Measurements from ENCODE around the gene NHP2.

The NHP2 gene

DNA sequence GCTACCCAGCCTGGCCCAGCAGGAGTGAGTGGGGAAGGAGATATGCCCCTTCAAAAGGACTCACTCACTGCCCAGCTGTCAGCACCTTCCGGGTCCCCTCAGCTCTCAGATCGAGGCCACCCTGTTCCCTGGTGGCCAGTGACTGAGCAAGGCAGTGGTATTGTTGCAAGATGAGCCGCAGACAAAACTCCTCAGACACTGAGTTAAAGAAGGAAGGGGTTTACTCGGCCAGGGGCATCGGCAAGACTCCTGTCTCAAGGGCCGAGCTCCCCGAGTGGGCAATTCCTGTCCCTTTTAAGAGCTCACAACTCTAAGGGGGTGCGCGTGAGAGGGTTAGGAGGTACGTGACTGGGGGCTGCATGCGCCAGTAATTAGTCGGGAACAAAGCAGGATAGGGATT, 50.1 kb downstream of the NHP2 start:
- Histone ChIP-seq H3K36me3 (ENCODE audit: insufficient read depth) (no peaks in the 10 kb centered on the region), H3K27me3 (ENCODE audit: insufficient read depth, low read depth) (no peaks in the 10 kb centered on the region), H3K4me2 (no peak overlapping the region)

More for the DNA sequence above, 50.1 kb downstream of the NHP2 start:
- no peaks in the 10 kb centered on the region for H3K4me1 ChIP-seq (ENCODE audit: low read depth, poor library complexity, severe bottlenecking)
- no peak overlapping the region for H3K9ac ChIP-seq
- H2AFZ ChIP-seq (ENCODE audit: low read depth): no peak overlapping the region
- TF ChIP-seq, protein P1, sequence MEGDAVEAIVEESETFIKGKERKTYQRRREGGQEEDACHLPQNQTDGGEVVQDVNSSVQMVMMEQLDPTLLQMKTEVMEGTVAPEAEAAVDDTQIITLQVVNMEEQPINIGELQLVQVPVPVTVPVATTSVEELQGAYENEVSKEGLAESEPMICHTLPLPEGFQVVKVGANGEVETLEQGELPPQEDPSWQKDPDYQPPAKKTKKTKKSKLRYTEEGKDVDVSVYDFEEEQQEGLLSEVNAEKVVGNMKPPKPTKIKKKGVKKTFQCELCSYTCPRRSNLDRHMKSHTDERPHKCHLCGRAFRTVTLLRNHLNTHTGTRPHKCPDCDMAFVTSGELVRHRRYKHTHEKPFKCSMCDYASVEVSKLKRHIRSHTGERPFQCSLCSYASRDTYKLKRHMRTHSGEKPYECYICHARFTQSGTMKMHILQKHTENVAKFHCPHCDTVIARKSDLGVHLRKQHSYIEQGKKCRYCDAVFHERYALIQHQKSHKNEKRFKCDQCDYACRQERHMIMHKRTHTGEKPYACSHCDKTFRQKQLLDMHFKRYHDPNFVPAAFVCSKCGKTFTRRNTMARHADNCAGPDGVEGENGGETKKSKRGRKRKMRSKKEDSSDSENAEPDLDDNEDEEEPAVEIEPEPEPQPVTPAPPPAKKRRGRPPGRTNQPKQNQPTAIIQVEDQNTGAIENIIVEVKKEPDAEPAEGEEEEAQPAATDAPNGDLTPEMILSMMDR (conservative IDR thresholded peaks at IDR 0.05; ENCODE audit: low read depth, low read length): no peak
- no peaks in the 10 kb centered on the region for H4K20me1 ChIP-seq (ENCODE audit: insufficient read depth)
- H3K79me2 ChIP-seq (ENCODE audit: insufficient read depth, low read depth): no peaks in the 10 kb centered on the region
- H3K27ac ChIP-seq: no peak overlapping the region
- H3K4me3 ChIP-seq (IDR thresholded peaks at IDR 0.05; ENCODE audit: insufficient read depth, low read depth, low read length): no peak overlapping the region

All from KMS-11 (cell line).